NCI-H2107 treated with DMSO at 0.1 percent for 48 hours (cell line): ENCODE measurements around the gene PKP1.

Source experiments
- DNase-seq: peaks from one replicate; lab custom pipeline; 2025; ENCODE audit not compliant: unreplicated experiment; lab: John Stamatoyannopoulos, UW

PKP1 gene

GRCh38 chr1:201347498-201348210 is 64.3 kb downstream of the PKP1 start:
- DNase-seq = no peak

- DNase-seq = peak; percentile 65
Measured at GRCh38 chr1:201348211-201348566, 64.9 kb downstream of the PKP1 start.

GRCh38 chr1:201349092-201349491 is 65.8 kb downstream of the PKP1 start:
- no peak for DNase-seq

GRCh38 chr1:201350361-201350725 is 67.0 kb downstream of the PKP1 start:
- no peak for DNase-seq

- DNase-seq = no peak
Measured at GRCh38 chr1:201350884-201351283, 67.6 kb downstream of the PKP1 start.

GRCh38 chr1:201351617-201352016 is 68.3 kb downstream of the PKP1 start:
- no peak for DNase-seq

- DNase-seq = no peak
Measured at GRCh38 chr1:201353186-201353940, 70.1 kb downstream of the PKP1 start.

- DNase-seq = no peak
Measured at GRCh38 chr1:201354151-201354900, 71.0 kb downstream of the PKP1 start.

GRCh38 chr1:201354901-201355295 is 71.6 kb downstream of the PKP1 start:
- no peak for DNase-seq

GRCh38 chr1:201355471-201355870 is 72.2 kb downstream of the PKP1 start:
- no peak for DNase-seq

GRCh38 chr1:201356236-201356635 is 72.9 kb downstream of the PKP1 start:
- DNase-seq = no peak

- DNase-seq = no peak
Measured at GRCh38 chr1:201356701-201357100, 73.4 kb downstream of the PKP1 start.

- no peak for DNase-seq
Measured at GRCh38 chr1:201357211-201357610, 73.9 kb downstream of the PKP1 start.

- no peak for DNase-seq
Measured at GRCh38 chr1:201357636-201358348, 74.5 kb downstream of the PKP1 start.

GRCh38 chr1:201358596-201358995 is 75.3 kb downstream of the PKP1 start:
- DNase-seq = no peak

GRCh38 chr1:201359031-201359872 is 75.9 kb downstream of the PKP1 start:
- DNase-seq = no peak

GRCh38 chr1:201359873-201360210 is 76.5 kb downstream of the PKP1 start:
- DNase-seq = no peak

- no peak for DNase-seq
Measured at GRCh38 chr1:201360486-201360885, 77.2 kb downstream of the PKP1 start.

- DNase-seq = no peak
Measured at GRCh38 chr1:201360901-201361651, 77.8 kb downstream of the PKP1 start.
